B cell (primary cell): ENCODE measurements around the gene B4GALNT3. TPM values are rescaled to one million over a fixed set of nuclear protein-coding genes. Genes with fewer than 3 reads are reported as not detected.

Source experiments
- ATAC-seq: fragments of 200-7000 bp; cut with Tn5 transposase; one replicate; pipeline ENCODE4 v1.10.0; 2021; ENCODE audit warnings: low read depth, mild to moderate bottlenecking, moderate number of reproducible peaks, moderate library complexity
- CTCF ChIA-PET: fragments of 350-600 bp; sonication (Branson Sonifier 250); formaldehyde crosslinking; loops from one replicate; lab custom pipeline; 2021; ENCODE audit warnings: antibody characterized with exemption, inconsistent platforms; lab: Charles Lee
- POLR2A ChIA-PET: fragments of 350-600 bp; sonication (Branson Sonifier 250); formaldehyde crosslinking; loops from one replicate; lab custom pipeline; 2021; ENCODE audit warnings: antibody characterized with exemption; lab: Charles Lee
- DNase-seq: peaks from one replicate; pipeline ENCODE4 v3.0.0; 2013
- H2AFZ ChIP-seq: 2 replicates; pipeline ENCODE4 v1.6.1; 2012; ENCODE audit warnings: mild to moderate bottlenecking, low read depth, low read length; ENCODE audit not compliant: insufficient read depth, poor library complexity, severe bottlenecking
- H3K27ac ChIP-seq, 2 donors: 1 replicate in 1 of 2; 2 replicates in 1 of 2; pipeline ENCODE4 v1.5.1; 2012 to 2013; ENCODE audit warnings: low read length in 2 of 2, mild to moderate bottlenecking in 2 of 2, moderate library complexity in 1 of 2
- H3K27me3 ChIP-seq, 4 experiments: fragments of 200-600 bp in 1 of 4; sonication (generic) in 1 of 4; replicated peaks in 1 of 4; 1 replicate in 2 of 4; 2 replicates in 2 of 4; pipeline versions ENCODE4 v1.6.1 to v1.7.0; 2013 to 2016; ENCODE audit warnings: low read length in 3 of 4, mild to moderate bottlenecking in 2 of 4, mixed read lengths in 1 of 4, moderate library complexity in 1 of 4; ENCODE audit not compliant: insufficient read depth in 4 of 4, control insufficient read depth in 3 of 4; ENCODE audit errors: control extremely low read depth in 1 of 4
- H3K36me3 ChIP-seq, 2 experiments: replicated peaks in 1 of 2; 1 replicate in 1 of 2; 2 replicates in 1 of 2; pipeline versions ENCODE4 v1.6.1 to v1.7.1; 2013; ENCODE audit warnings: low read length in 1 of 2; ENCODE audit not compliant: insufficient read depth in 2 of 2, control insufficient read depth in 1 of 2; ENCODE audit errors: control extremely low read depth in 1 of 2, extremely low read depth in 1 of 2
- H3K4me1 ChIP-seq, 2 donors: fragments of 200-600 bp in 1 of 2; sonication (generic) in 1 of 2; 1 replicate in 1 of 2; 2 replicates in 1 of 2; pipeline versions ENCODE4 v1.5.1 to v1.6.1; 2013 to 2017; ENCODE audit warnings: low read length in 2 of 2; ENCODE audit not compliant: control insufficient read depth in 2 of 2, insufficient read depth in 2 of 2
- H3K4me2 ChIP-seq: replicated peaks from 2 replicates; pipeline ENCODE3; 2012; ENCODE audit warnings: mild to moderate bottlenecking, low read depth, low read length; ENCODE audit not compliant: poor library complexity, severe bottlenecking
- H3K4me3 ChIP-seq, 5 experiments: fragments of 200-600 bp in 1 of 5; sonication (generic) in 1 of 5; 1 replicate in 3 of 5; 2 replicates in 2 of 5; pipeline versions ENCODE4 v1.5.1 to v1.7.0; 2011 to 2016; ENCODE audit warnings: low read length in 4 of 5, mild to moderate bottlenecking in 4 of 5, low read depth in 2 of 5, control low read depth in 1 of 5, moderate library complexity in 1 of 5; ENCODE audit not compliant: insufficient read depth in 1 of 5; ENCODE audit errors: control extremely low read depth in 1 of 5, extremely low read depth in 1 of 5
- H3K79me2 ChIP-seq: fragments of 200-600 bp; sonication (generic); one replicate; pipeline ENCODE4 v1.6.0; 2016; ENCODE audit warnings: low read length; ENCODE audit not compliant: control insufficient read depth, insufficient read depth
- H3K9ac ChIP-seq: fragments of 200-600 bp; sonication (generic); 2 replicates; pipeline ENCODE4 v1.6.1; 2017; ENCODE audit warnings: mild to moderate bottlenecking, low read length, moderate library complexity
- H3K9me3 ChIP-seq, 3 donors: one replicate each; pipeline versions ENCODE4 v1.6.1 to v1.7.1; 2013; ENCODE audit warnings: low read length in 2 of 3; ENCODE audit not compliant: control insufficient read depth in 2 of 3, insufficient read depth in 1 of 3; ENCODE audit errors: control extremely low read depth in 1 of 3
- H4K20me1 ChIP-seq: 2 replicates; pipeline ENCODE4 v1.6.0; 2012; ENCODE audit warnings: mild to moderate bottlenecking, low read length; ENCODE audit not compliant: insufficient read depth, control insufficient read depth, poor library complexity, severe bottlenecking
- H3K27ac Mint-ChIP-seq: one replicate; pipeline ENCODE4 v1.8.0; 2021; ENCODE audit warnings: mixed read lengths
- H3K27me3 Mint-ChIP-seq: one replicate; pipeline ENCODE4 v1.8.0; 2021; ENCODE audit warnings: mixed read lengths
- H3K4me1 Mint-ChIP-seq: one replicate; pipeline ENCODE4 v1.8.0; 2021; ENCODE audit warnings: mixed read lengths
- H3K4me3 Mint-ChIP-seq: one replicate; pipeline ENCODE4 v1.8.0; 2021; ENCODE audit warnings: mixed read lengths
- H3K9me3 Mint-ChIP-seq: one replicate; pipeline ENCODE4 v1.8.0; 2022; ENCODE audit warnings: mixed read lengths; ENCODE audit not compliant: insufficient read depth
- CTCF ChIP-seq: fragments of 200-600 bp; IDR thresholded peaks from one replicate; pipeline ENCODE4 v1.8.0; 2022; ENCODE audit warnings: antibody characterized with exemption, mild to moderate bottlenecking
- EZH2 ChIP-seq: IDR thresholded peaks from 2 replicates; pipeline ENCODE4 v1.6.1; 2012; ENCODE audit warnings: borderline replicate concordance, low read depth, mild to moderate bottlenecking, moderate library complexity, low read length; ENCODE audit not compliant: insufficient read depth, poor library complexity, severe bottlenecking
- WGBS: methylation state at CpG from one replicate; pipeline ENCODE4 v1.1.5; 2013; ENCODE audit warnings: missing lambda C conversion rate; ENCODE audit not compliant: insufficient coverage; 5-methylcytosine and 5-hydroxymethylcytosine counted together
- intact Hi-C: fragments of 100-400 bp; cut with micrococcal nuclease; formaldehyde crosslinking; loops from one replicate; pipeline ENCODE4 v1.10.0; 2022
- polyA minus RNA-seq: library from RNA; depleted of rRNA, polyadenylated mRNA; stranded (reverse); fragments of >200 nt; gene quantifications from 2 replicates; pipeline ENCODE4 v1.2.3, GENCODE V29; 2012
- polyA plus RNA-seq: library from polyadenylated mRNA; depleted of rRNA; stranded (reverse); fragments of >200 nt; gene quantifications from 2 replicates; pipeline ENCODE4 v1.2.3, GENCODE V29; 2012
- total RNA-seq, 2 donors: library from RNA; stranded (reverse); fragments of 120-200 nt in 1 of 2; gene quantifications; 1 replicate in 1 of 2; 2 replicates in 1 of 2; pipeline versions ENCODE4 v1.2.3 to v1.2.4, GENCODE V29; 2013 to 2022

The B4GALNT3 gene
- total RNA-seq (not detected in 2 replicates), polyA plus RNA-seq (0.13 and 0.25 TPM in 2 replicates), polyA minus RNA-seq (0.29 and 1.7 TPM in 2 replicates)
- total RNA-seq (2013), result 0.61 TPM

DNA sequence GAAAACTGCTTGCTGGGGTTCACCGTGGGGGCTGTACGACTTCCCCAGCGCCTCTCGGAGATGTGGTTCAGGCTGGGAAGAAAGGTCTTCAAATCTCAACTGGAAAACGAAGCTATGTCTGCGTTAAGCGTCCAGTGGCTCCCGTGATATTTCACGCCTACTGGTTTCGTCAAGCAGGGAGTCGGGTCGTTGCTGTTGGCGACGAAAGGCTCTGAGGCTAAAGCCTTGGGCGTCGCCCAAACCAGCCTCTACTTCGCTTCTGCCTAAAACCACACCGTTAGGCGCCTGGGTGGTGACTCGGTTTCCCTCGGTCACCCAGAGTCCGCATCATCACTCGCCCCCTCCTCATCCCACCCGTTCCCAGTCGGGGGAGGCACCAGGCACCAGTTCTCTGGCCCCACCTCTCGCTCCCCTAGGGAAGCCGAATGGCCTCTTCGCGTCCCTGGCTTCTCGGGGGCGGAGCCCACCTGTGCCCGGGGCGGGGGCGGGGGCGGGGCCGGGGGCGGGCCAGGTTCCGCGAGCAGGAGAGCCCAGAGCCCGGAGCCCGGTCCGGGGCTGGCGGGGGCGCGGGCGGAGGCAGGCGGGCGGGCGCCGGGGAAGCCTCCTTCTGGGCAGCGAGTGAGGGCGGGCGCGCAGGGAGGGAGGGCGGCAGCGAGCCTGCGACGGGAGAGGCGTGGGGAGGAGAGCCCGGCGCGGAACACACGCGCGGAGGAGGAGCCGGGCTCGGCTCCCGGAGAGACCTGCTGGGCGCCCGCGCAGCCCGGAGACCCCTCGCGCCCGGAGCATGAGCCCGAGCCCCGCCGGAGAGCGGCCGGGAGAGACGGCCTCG lies at the start of gene B4GALNT3:
Gene B4GALNT3 (plus strand): TSS at position 510 of the 829 bp plus-strand sequence. CDS start 438 bp downstream, outside the sequence.
- Histone ChIP-seq H3K4me3 (peak within 1 kb of the TSS; percentile 24 to 56 (median 46)), H3K4me1 (peaks cover 7 to 14% of the 10 kb centered on the region in 2 donors), H3K79me2 (no peaks in the 10 kb centered on the region), H2AFZ (peak within 1 kb of the TSS; percentile 60), H3K9me3 (no peaks in the 10 kb centered on the region), H3K36me3 (no peaks in the 10 kb centered on the region), H3K27ac (no peak within 1 kb of the TSS), H4K20me1 (no peaks in the 10 kb centered on the region), H3K27me3 (peaks cover 0 to 39% (median 14%) of the 10 kb centered on the region in 4 experiments), H3K9ac (peak within 1 kb of the TSS; percentile 62), H3K4me2 (peak within 1 kb of the TSS; percentile 83)
- no peak within 1 kb of the TSS for H3K27ac Mint-ChIP-seq
- peak; percentile 43 for DNase-seq
- no peaks in the 10 kb centered on the region for H3K9me3 Mint-ChIP-seq
- H3K27me3 Mint-ChIP-seq, result peaks cover 52% of the 10 kb centered on the region
- 5% methylated on average over 80 of the region's 82 CpGs for WGBS
- POLR2A ChIA-PET, result no interaction called here
- peak within 1 kb of the TSS; percentile 84 for H3K4me3 Mint-ChIP-seq
- CTCF ChIA-PET, result no interaction called here
- peak; percentile 70 for ATAC-seq
- intact Hi-C loops, result no loop called here
- H3K4me1 Mint-ChIP-seq, result peaks cover 10% of the 10 kb centered on the region
- TF ChIP-seq EZH2, result no peak
- no peak for TF ChIP-seq CTCF

DNA sequence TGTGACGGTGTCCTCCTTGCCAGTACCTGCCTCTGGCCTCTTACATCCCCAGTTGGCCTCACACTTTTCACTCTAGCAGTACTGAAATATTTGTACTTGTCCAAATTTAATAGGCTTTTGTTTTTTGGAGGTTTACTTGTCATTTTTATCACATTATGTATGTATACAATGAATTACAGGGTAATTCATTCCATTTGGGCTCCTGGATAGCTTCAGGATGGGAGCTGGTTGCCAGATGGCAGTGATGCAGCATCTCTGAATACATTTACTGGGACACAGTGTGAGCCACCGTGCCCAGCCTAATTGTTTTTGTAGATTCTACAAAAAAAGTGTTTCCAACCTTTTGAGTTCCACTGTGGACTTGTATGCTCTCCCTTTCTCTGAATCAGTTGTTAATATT lies 44.9 kb upstream of the B4GALNT3 start:
- no peak overlapping the region for H2AFZ ChIP-seq
- H4K20me1 ChIP-seq, result no peaks in the 10 kb centered on the region
- no peaks in the 10 kb centered on the region for H3K27me3 ChIP-seq
- TF ChIP-seq CTCF (no peak), EZH2 (no peak)
- no peak overlapping the region for H3K4me3 ChIP-seq
- H3K9ac ChIP-seq, result no peak overlapping the region
- ATAC-seq (no peak), DNase-seq (no peak)
- H3K79me2 ChIP-seq, result no peaks in the 10 kb centered on the region
- WGBS, result 100% methylated on average over 1 of the region's 2 CpGs
- H3K9me3 ChIP-seq, result no peaks in the 10 kb centered on the region
- Mint-ChIP-seq H3K9me3 (no peaks in the 10 kb centered on the region), H3K27me3 (no peaks in the 10 kb centered on the region), H3K4me1 (no peaks in the 10 kb centered on the region), H3K4me3 (no peak overlapping the region), H3K27ac (no peak overlapping the region)
- H3K4me2 ChIP-seq, result no peak overlapping the region
- intact Hi-C loops, result no loop called here
- POLR2A ChIA-PET, result no interaction called here
- CTCF ChIA-PET, result interaction anchor here (0.6 kb wide), 1 partner anchor 335 kb away, joined by 3 read pairs; no protein-coding TSS in a partner anchor
- no peaks in the 10 kb centered on the region for H3K4me1 ChIP-seq
- H3K36me3 ChIP-seq, result peaks cover 19 to 47% of the 10 kb centered on the region in 2 experiments
- H3K27ac ChIP-seq, result no peak overlapping the region
